BJ (cell line): Measurements from ENCODE around the gene ETV6. TPM values are rescaled to one million over a fixed set of nuclear protein-coding genes. Genes with fewer than 3 reads are reported as not detected.

Experiments
- CTCF ChIA-PET: fragments of 350-600 bp; formaldehyde crosslinking; extraction: SDS; loops from one replicate; lab custom pipeline; 2021; ENCODE audit warnings: antibody characterized with exemption, inconsistent platforms; lab: Yijun Ruan, JAX
- POLR2A ChIA-PET: fragments of 300-600 bp; sonication (Branson Sonifier 250); formaldehyde crosslinking; extraction: SDS; loops from one replicate; lab custom pipeline; 2021; ENCODE audit warnings: antibody characterized with exemption; lab: Charles Lee
- DNase-seq: peaks from one replicate; pipeline ENCODE4 v3.0.0-alpha.2; 2011; ENCODE audit warnings: low read depth
- H3K27me3 ChIP-seq: 2 replicates; pipeline ENCODE4 v1.6.0; 2011; ENCODE audit warnings: low read length; ENCODE audit not compliant: control insufficient read depth, insufficient read depth
- H3K36me3 ChIP-seq: 2 replicates; pipeline ENCODE4 v1.5.1; 2011; ENCODE audit warnings: low read length; ENCODE audit not compliant: control insufficient read depth, insufficient read depth
- H3K4me3 ChIP-seq: 2 replicates; pipeline ENCODE4 v1.5.1; 2011; ENCODE audit warnings: low read depth, mild to moderate bottlenecking, control low read depth, low read length
- polyA plus RNA-seq: library from polyadenylated mRNA; depleted of rRNA; stranded (reverse); fragments of >200 nt; gene quantifications from 2 replicates; pipeline ENCODE4 v1.2.3, GENCODE V29; 2011
- TF ChIP-seq, protein P1 (sequence below): IDR thresholded peaks from 2 replicates; pipeline ENCODE4 v1.5.1; 2011; ENCODE audit warnings: low read depth, mild to moderate bottlenecking, control low read depth, inconsistent platforms, low read length, moderate library complexity; ENCODE audit not compliant: insufficient read depth

Gene ETV6
- polyA plus RNA-seq, 1 experiment = 10.7 TPM

- ChIA-PET POLR2A (no interaction called here), CTCF (interaction anchor here (1.0 kb wide), 1 partner anchor 191 kb away, joined by 3 read pairs; no protein-coding TSS in a partner anchor)
- H3K4me3 ChIP-seq = no peak overlapping the region
- TF ChIP-seq, protein P1, sequence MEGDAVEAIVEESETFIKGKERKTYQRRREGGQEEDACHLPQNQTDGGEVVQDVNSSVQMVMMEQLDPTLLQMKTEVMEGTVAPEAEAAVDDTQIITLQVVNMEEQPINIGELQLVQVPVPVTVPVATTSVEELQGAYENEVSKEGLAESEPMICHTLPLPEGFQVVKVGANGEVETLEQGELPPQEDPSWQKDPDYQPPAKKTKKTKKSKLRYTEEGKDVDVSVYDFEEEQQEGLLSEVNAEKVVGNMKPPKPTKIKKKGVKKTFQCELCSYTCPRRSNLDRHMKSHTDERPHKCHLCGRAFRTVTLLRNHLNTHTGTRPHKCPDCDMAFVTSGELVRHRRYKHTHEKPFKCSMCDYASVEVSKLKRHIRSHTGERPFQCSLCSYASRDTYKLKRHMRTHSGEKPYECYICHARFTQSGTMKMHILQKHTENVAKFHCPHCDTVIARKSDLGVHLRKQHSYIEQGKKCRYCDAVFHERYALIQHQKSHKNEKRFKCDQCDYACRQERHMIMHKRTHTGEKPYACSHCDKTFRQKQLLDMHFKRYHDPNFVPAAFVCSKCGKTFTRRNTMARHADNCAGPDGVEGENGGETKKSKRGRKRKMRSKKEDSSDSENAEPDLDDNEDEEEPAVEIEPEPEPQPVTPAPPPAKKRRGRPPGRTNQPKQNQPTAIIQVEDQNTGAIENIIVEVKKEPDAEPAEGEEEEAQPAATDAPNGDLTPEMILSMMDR = no peak
- DNase-seq = no peak
- no peaks in the 10 kb centered on the region for H3K27me3 ChIP-seq
- peaks cover 2% of the 10 kb centered on the region; the same call in 1 of the 2 replicates for H3K36me3 ChIP-seq
These were observed 121.9 kb downstream of the ETV6 start for GRCh38 chr12:11771356-11771755.

DNA sequence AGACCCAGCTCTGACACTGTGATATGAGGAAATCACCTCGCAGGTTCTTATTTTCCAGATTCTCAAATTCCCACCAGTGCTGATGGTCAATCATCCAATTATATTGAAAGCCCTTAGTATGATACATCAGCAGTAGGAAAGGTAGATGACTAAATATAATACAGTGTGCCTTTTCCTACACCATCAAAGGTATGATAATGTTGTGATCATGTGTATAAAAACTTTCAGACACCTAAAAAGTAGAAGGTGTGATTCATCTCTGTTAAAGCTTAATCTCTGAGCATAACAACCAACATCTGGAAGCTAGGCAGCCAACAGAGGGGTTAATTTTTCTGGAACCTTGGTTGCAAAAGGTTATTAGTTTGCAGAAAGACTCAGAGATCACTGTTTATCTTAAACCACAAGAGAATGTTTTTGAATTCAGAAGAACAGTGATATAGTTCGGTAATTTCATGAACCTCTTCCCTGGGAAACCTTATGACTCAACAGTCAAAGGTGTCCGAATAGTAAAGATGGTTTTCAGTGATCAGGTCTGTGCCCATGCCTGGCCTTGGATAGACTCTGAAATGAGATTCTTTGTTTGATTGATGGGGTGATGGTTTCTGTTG is 122.5 kb downstream of the ETV6 start:
- no peak for DNase-seq
- POLR2A ChIA-PET = no interaction called here

DNA sequence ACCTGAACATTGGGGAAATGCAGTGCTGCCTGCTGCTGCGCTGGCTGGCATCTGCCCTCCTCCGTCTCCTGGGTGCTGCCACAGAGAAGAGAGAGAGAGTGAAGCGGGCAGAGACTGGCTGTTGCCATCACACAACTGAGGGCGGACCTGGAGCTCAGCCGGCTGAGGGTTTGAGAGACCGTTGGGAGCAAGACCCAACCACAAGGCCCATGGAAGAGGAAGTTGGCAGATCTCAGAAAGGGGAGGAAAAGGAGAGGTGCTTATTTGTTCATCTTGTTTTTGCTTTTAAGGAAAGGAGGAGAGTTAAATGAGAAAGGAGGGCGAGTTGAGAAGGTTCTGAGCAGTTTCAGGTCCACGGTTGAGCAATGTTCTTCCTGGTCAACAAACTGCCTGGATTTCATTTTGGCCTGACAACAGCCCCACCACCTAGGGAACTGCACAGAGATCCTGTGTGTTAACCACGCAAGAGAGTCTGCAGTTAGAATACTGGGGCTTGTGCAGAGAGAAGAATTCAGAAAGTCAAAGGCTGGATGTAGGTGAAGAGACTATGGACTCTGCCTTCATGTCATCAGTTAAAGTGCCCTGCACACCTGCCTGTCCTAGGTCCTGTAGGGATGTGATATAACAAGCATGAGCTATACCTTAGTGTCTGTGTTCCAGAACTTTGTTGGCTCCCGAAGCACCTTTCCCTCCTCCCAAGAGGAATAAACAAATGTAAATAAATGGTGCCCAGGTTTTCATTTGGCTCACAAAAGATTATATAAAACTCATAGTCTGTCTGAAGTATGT is 124.6 kb downstream of the ETV6 start:
- no peak for DNase-seq
- no peak overlapping the region for H3K4me3 ChIP-seq
- no peaks in the 10 kb centered on the region for H3K27me3 ChIP-seq
- TF ChIP-seq, protein P1 = no peak
- ChIA-PET CTCF (interaction anchor here (1.2 to 1.4 kb wide), 2 partner anchors 8 to 11 kb away, joined by 3 to 4 read pairs; no protein-coding TSS in a partner anchor), POLR2A (no interaction called here)
- peaks cover 2% of the 10 kb centered on the region; the same call in 1 of the 2 replicates for H3K36me3 ChIP-seq

More for the DNA sequence above, 122.5 kb downstream of the ETV6 start:
- H3K4me3 ChIP-seq = no peak overlapping the region
- CTCF ChIA-PET = interaction anchor here (1.0 kb wide), 1 partner anchor 192 kb away, joined by 3 read pairs; no protein-coding TSS in a partner anchor
- peaks cover 2% of the 10 kb centered on the region; the same call in 1 of the 2 replicates for H3K36me3 ChIP-seq
- TF ChIP-seq, protein P1 = no peak
- H3K27me3 ChIP-seq = no peaks in the 10 kb centered on the region

GRCh38 chr12:11774821-11775220 is 125.3 kb downstream of the ETV6 start:
- ChIA-PET CTCF (interaction anchor here (1.2 to 1.4 kb wide), 2 partner anchors 8 to 11 kb away, joined by 3 to 4 read pairs; no protein-coding TSS in a partner anchor), POLR2A (no interaction called here)
- no peaks in the 10 kb centered on the region for H3K27me3 ChIP-seq
- H3K4me3 ChIP-seq = no peak overlapping the region
- H3K36me3 ChIP-seq = peaks cover 2% of the 10 kb centered on the region; the same call in 1 of the 2 replicates
- TF ChIP-seq, protein P1 = no peak
- DNase-seq = no peak

DNA sequence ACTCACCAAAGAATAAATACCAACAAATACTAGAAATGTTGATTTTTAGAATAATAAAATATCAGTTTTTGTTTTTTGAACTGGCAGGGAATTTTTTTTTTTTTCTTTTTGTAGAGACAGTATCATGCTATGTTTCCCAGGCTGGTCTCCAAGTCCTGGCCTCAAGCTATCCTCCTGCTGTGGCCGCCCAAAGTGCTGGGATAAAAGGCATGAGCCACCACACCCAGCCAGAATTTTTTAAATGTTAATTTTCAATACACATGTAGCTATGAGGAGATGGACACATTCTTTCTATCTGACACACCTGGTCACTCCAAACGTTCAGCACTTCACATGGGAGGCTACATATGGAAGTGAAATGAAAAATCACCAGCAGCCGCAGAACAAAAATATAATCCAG is 126.8 kb downstream of the ETV6 start:
- ChIA-PET CTCF (interaction anchor here (1.9 kb wide), 1 partner anchor 8 kb away, joined by 8 read pairs; no protein-coding TSS in a partner anchor), POLR2A (no interaction called here)
- DNase-seq = no peak
- no peaks in the 10 kb centered on the region for H3K27me3 ChIP-seq
- TF ChIP-seq, protein P1 = no peak
- H3K36me3 ChIP-seq = no peaks in the 10 kb centered on the region
- no peak overlapping the region for H3K4me3 ChIP-seq
